Hepatocyte (in vitro differentiated cells): ENCODE data around the gene GRK5. TPM values are rescaled to one million over a fixed set of nuclear protein-coding genes. Genes with fewer than 3 reads are reported as not detected.
"Not testable (repeated sequence)": the region's sequence is repeated elsewhere in the genome, so short reads cannot be mapped to it uniquely, and the experiment has no call there.

Experiments
- DNase-seq: peaks from one replicate; pipeline ENCODE4 v3.0.0-alpha.2; 2016; ENCODE audit warnings: low spot score
- H2AFZ ChIP-seq: fragments of 200-600 bp; sonication (generic); 2 replicates; pipeline ENCODE4 v1.6.0; 2016; ENCODE audit warnings: antibody characterized with exemption, mild to moderate bottlenecking
- H3K27ac ChIP-seq: fragments of 200-600 bp; sonication (generic); 2 replicates; pipeline ENCODE4 v1.5.1; 2016; ENCODE audit warnings: mild to moderate bottlenecking
- H3K27me3 ChIP-seq: fragments of 200-600 bp; sonication (generic); 2 replicates; pipeline ENCODE4 v1.6.1; 2016
- H3K36me3 ChIP-seq: fragments of 200-600 bp; sonication (generic); replicated peaks from 2 replicates; pipeline ENCODE4 v1.5.1; 2016; ENCODE audit warnings: low read depth; ENCODE audit not compliant: insufficient read depth
- H3K4me1 ChIP-seq: fragments of 200-600 bp; sonication (generic); 2 replicates; pipeline ENCODE4 v1.5.1; 2016; ENCODE audit warnings: mild to moderate bottlenecking, moderate library complexity; ENCODE audit not compliant: insufficient read depth
- H3K4me2 ChIP-seq: fragments of 200-600 bp; sonication (generic); 2 replicates; pipeline ENCODE4 v1.6.0; 2016
- H3K4me3 ChIP-seq: fragments of 200-600 bp; sonication (generic); 2 replicates; pipeline ENCODE4 v1.5.1; 2016; ENCODE audit warnings: mild to moderate bottlenecking
- H3K79me2 ChIP-seq: fragments of 200-600 bp; sonication (generic); 2 replicates; pipeline ENCODE4 v1.6.0; 2017; ENCODE audit warnings: mild to moderate bottlenecking
- H3K9me2 ChIP-seq: fragments of 200-600 bp; sonication (generic); replicated peaks from 2 replicates; pipeline ENCODE4 v1.6.0; 2017; ENCODE audit warnings: mild to moderate bottlenecking; ENCODE audit not compliant: insufficient read depth
- H3K9me3 ChIP-seq: fragments of 200-600 bp; sonication (generic); 2 replicates; pipeline ENCODE4 v1.5.1; 2016; ENCODE audit warnings: low read depth, mild to moderate bottlenecking
- H4K20me1 ChIP-seq: fragments of 200-600 bp; sonication (generic); 2 replicates; pipeline ENCODE4 v1.6.0; 2016; ENCODE audit warnings: mild to moderate bottlenecking; ENCODE audit not compliant: insufficient read depth, poor library complexity, severe bottlenecking
- CTCF ChIP-seq: fragments of 200-600 bp; sonication (generic); IDR thresholded peaks from 2 replicates; pipeline ENCODE4 v1.5.1; 2016; ENCODE audit warnings: antibody characterized with exemption, mild to moderate bottlenecking; ENCODE audit not compliant: poor library complexity
- EZH2 ChIP-seq: fragments of 200-600 bp; sonication (generic); IDR thresholded peaks from 2 replicates; pipeline ENCODE4 v1.6.1; 2016; ENCODE audit warnings: antibody characterized with exemption, mild to moderate bottlenecking, borderline replicate concordance
- EZH2phosphoT487 ChIP-seq: fragments of 200-600 bp; sonication (generic); IDR thresholded peaks from one replicate; pipeline ENCODE4 v1.6.1; 2018; ENCODE audit warnings: antibody characterized with exemption, mild to moderate bottlenecking, low read depth, moderate library complexity; ENCODE audit not compliant: unreplicated experiment, severe bottlenecking
- WGBS: methylation state at CpG from one replicate; pipeline ENCODE4 v1.1.6; 2016; ENCODE audit warnings: low lambda C conversion rate; ENCODE audit errors: missing lambda C conversion rate; 5-methylcytosine and 5-hydroxymethylcytosine counted together
- polyA plus RNA-seq: library from polyadenylated mRNA; unstranded; fragments of >200 nt; fragmentation: Nextera tagmentation; extraction: Ambion mirVana; gene quantifications from 2 replicates; pipeline ENCODE4 v1.2.1, GENCODE V29; 2016
- total RNA-seq: library from RNA; depleted of rRNA; stranded (reverse); fragments of >200 nt; gene quantifications from 2 replicates; pipeline ENCODE4 v1.2.3, GENCODE V29; 2014

Gene GRK5
- total and polyA plus RNA-seq, 2 experiments from 2014 or later, result 7.6 to 19.9 TPM

GRCh38 chr10:119461923-119462322 lies 254.6 kb downstream of the GRK5 start:
- H3K79me2 ChIP-seq, result no peaks in the 10 kb centered on the region
- 96% methylated on average over 2 of the region's 2 CpGs for WGBS
- no peaks in the 10 kb centered on the region for H3K4me1 ChIP-seq
- no peaks in the 10 kb centered on the region for H3K36me3 ChIP-seq
- no peak overlapping the region for H3K27ac ChIP-seq
- H2AFZ ChIP-seq, result no peak overlapping the region
- H3K9me3 ChIP-seq, result no peaks in the 10 kb centered on the region
- no peak overlapping the region for H3K4me3 ChIP-seq
- H3K27me3 ChIP-seq, result no peaks in the 10 kb centered on the region
- no peak for DNase-seq
- H3K9me2 ChIP-seq, result no peaks in the 10 kb centered on the region
- no peaks in the 10 kb centered on the region for H4K20me1 ChIP-seq
- TF ChIP-seq EZH2, result no peak
- TF ChIP-seq EZH2phosphoT487, result no peak
- no peak for TF ChIP-seq CTCF
- H3K4me2 ChIP-seq, result no peak overlapping the region

DNA sequence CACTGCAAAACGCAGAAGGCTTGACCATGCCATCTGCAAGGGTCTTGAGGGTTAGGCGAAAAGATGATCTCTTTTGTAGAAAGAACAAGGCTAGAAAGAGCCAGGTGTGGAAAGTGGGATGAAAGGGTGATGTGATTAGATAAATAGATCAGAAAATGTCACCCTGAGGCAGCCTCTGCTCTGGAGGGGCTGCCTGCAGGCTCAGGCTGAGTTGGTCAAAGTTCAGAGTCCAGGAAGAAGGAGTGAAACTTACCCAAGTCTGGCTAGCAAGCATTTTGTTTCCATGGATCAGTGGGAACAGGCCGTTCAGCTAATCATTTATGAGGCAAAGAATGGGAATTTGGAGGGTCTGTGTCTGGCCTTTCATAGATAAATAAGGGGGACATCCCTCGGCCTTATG lies 255.4 kb downstream of the GRK5 start:
- Histone ChIP-seq H3K4me3 (no peak overlapping the region), H3K4me2 (no peak overlapping the region), H4K20me1 (no peaks in the 10 kb centered on the region), H3K79me2 (no peaks in the 10 kb centered on the region), H3K4me1 (no peaks in the 10 kb centered on the region), H3K9me3 (no peaks in the 10 kb centered on the region), H3K27ac (no peak overlapping the region), H3K9me2 (no peaks in the 10 kb centered on the region), H3K36me3 (no peaks in the 10 kb centered on the region), H2AFZ (no peak overlapping the region), H3K27me3 (no peaks in the 10 kb centered on the region)
- no peak for TF ChIP-seq EZH2phosphoT487
- no peak for TF ChIP-seq EZH2
- TF ChIP-seq CTCF, result no peak
- DNase-seq, result no peak
- WGBS, result 81% methylated on average over 4 of the region's 4 CpGs

GRCh38 chr10:119463195-119463594 lies 255.8 kb downstream of the GRK5 start:
- H2AFZ ChIP-seq, H3K4me1 ChIP-seq, H3K27ac ChIP-seq, H3K4me3 ChIP-seq, H4K20me1 ChIP-seq, H3K27me3 ChIP-seq, H3K9me2 ChIP-seq, H3K9me3 ChIP-seq, H3K36me3 ChIP-seq, H3K79me2 ChIP-seq, DNase-seq, H3K4me2 ChIP-seq: not testable (repeated sequence)
- 93% methylated on average over 2 of the region's 2 CpGs for WGBS

DNA sequence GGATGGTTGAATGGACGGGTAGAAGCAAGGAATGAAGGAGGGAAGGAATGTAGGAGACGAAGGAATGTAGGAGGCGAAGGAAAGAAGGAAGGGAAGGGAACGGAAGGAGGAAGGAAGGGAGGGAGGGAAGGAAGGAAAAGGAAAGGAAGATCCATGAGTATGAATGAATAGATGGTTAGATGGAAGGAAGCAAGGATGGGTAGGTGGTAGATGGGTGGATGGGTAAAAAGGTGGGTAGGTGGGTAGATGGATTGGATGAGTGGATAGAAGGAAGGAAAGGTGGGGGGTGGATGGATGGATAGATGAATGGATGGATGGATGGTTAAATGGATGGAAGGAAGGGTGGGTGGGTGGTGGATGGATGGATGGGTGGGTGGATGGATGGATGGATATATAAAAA lies 257.7 kb downstream of the GRK5 start:
- H3K36me3 ChIP-seq, result no peaks in the 10 kb centered on the region
- no peak overlapping the region for H2AFZ ChIP-seq
- H3K9me2 ChIP-seq, result no peaks in the 10 kb centered on the region
- no peaks in the 10 kb centered on the region for H3K79me2 ChIP-seq
- no peak overlapping the region for H3K27ac ChIP-seq
- TF ChIP-seq EZH2phosphoT487, result no peak
- TF ChIP-seq EZH2, result no peak
- TF ChIP-seq CTCF, result no peak
- no peaks in the 10 kb centered on the region for H3K4me1 ChIP-seq
- 93% methylated on average over 4 of the region's 4 CpGs for WGBS
- H3K4me3 ChIP-seq, result no peak overlapping the region
- no peaks in the 10 kb centered on the region for H3K9me3 ChIP-seq
- H3K27me3 ChIP-seq, result no peaks in the 10 kb centered on the region
- no peak for DNase-seq
- no peaks in the 10 kb centered on the region for H4K20me1 ChIP-seq
- H3K4me2 ChIP-seq, result no peak overlapping the region
